ENCODE data around the gene SARM1. TPM values are rescaled to one million over a fixed set of nuclear protein-coding genes. Genes with fewer than 3 reads are reported as not detected.

Gene SARM1
- total RNA-seq, 1 donor from 2014 or later, result 14.1 TPM

GRCh38 chr17:28366605-28367004, 4.9 kb upstream of the SARM1 start:
- no peak for DNase-seq
- Histone ChIP-seq H3K9me3 (no peaks in the 10 kb centered on the region), H3K27me3 (ENCODE audit: low read depth) (no peaks in the 10 kb centered on the region), H3K36me3 (peaks cover 35% of the 10 kb centered on the region), H3K27ac (no peak overlapping the region), H3K4me1 (peaks cover 18% of the 10 kb centered on the region), H3K4me3 (no peak overlapping the region)
- TF ChIP-seq CTCF (IDR thresholded peaks at IDR 0.05), result no peak
- no peak for ATAC-seq
- intact Hi-C loops (cut with DNase I), result no loop called here

- TF ChIP-seq CTCF (IDR thresholded peaks at IDR 0.05), result no peak
- H3K4me3 ChIP-seq, result no peak overlapping the region
- ATAC-seq (no peak), DNase-seq (no peak)
- H3K27me3 ChIP-seq (ENCODE audit: low read depth), result peaks cover under 1% of the 10 kb centered on the region
- no peaks in the 10 kb centered on the region for H3K9me3 ChIP-seq
- peaks cover 23% of the 10 kb centered on the region for H3K36me3 ChIP-seq
- no peak overlapping the region for H3K27ac ChIP-seq
- intact Hi-C loops (cut with DNase I), result no loop called here
- peaks cover 30% of the 10 kb centered on the region for H3K4me1 ChIP-seq
Measured at GRCh38 chr17:28367641-28368305, 3.7 kb upstream of the SARM1 start.

GRCh38 chr17:28368306-28368831, 3.1 kb upstream of the SARM1 start:
- no peak for TF ChIP-seq CTCF (IDR thresholded peaks at IDR 0.05)
- H3K4me1 ChIP-seq, result peaks cover 36% of the 10 kb centered on the region
- intact Hi-C loops (cut with DNase I), result no loop called here
- no peak for DNase-seq
- no peak overlapping the region for H3K4me3 ChIP-seq
- ATAC-seq, result no peak
- peaks cover 4% of the 10 kb centered on the region for H3K27me3 ChIP-seq (ENCODE audit: low read depth)
- H3K36me3 ChIP-seq, result peaks cover 17% of the 10 kb centered on the region
- no peak overlapping the region for H3K27ac ChIP-seq
- H3K9me3 ChIP-seq, result no peaks in the 10 kb centered on the region

- H3K27me3 ChIP-seq (ENCODE audit: low read depth), result peaks cover 4% of the 10 kb centered on the region
- no peak for ATAC-seq
- DNase-seq, result no peak
- intact Hi-C loops (cut with DNase I), result no loop called here
- H3K36me3 ChIP-seq, result peaks cover 10% of the 10 kb centered on the region
- H3K4me1 ChIP-seq, result peaks cover 36% of the 10 kb centered on the region
- no peak overlapping the region for H3K4me3 ChIP-seq
- TF ChIP-seq CTCF (IDR thresholded peaks at IDR 0.05), result no peak
- no peaks in the 10 kb centered on the region for H3K9me3 ChIP-seq
- H3K27ac ChIP-seq, result no peak overlapping the region
Measured at GRCh38 chr17:28368915-28369683, 2.4 kb upstream of the SARM1 start.

GRCh38 chr17:28369684-28370034, 1.8 kb upstream of the SARM1 start:
- intact Hi-C loops (cut with DNase I), result no loop called here
- Histone ChIP-seq H3K4me3 (no peak overlapping the region), H3K36me3 (peaks cover 4% of the 10 kb centered on the region), H3K4me1 (peaks cover 36% of the 10 kb centered on the region), H3K27me3 (ENCODE audit: low read depth) (peaks cover 4% of the 10 kb centered on the region), H3K9me3 (no peaks in the 10 kb centered on the region), H3K27ac (no peak overlapping the region)
- no peak for TF ChIP-seq CTCF (IDR thresholded peaks at IDR 0.05)
- no peak for DNase-seq
- ATAC-seq, result no peak

Data from lower lobe of right lung (tissue), 2 donors.